Fibroblast of mammary gland (primary cell): ENCODE results near the gene ANKRD31.
A peak's percentile ranks its signal among the peaks of the same experiment; 100 is the strongest.

Experiments used
- DNase-seq: peaks from one replicate; pipeline ENCODE4 v3.0.0-alpha.2; 2010; ENCODE audit warnings: low read depth
- H3K4me3 ChIP-seq: 2 replicates; pipeline ENCODE4 v1.5.1; 2011; ENCODE audit warnings: low read depth, mild to moderate bottlenecking, low read length, moderate library complexity; ENCODE audit not compliant: control insufficient read depth
- CTCF ChIP-seq: conservative IDR thresholded peaks from 2 replicates; pipeline ENCODE4 v1.5.1; 2011; ENCODE audit warnings: low read depth, low read length, inconsistent platforms; ENCODE audit not compliant: control insufficient read depth, insufficient read depth

Gene ANKRD31

GRCh38 chr5:75040973-75041372 is 195.7 kb downstream of the ANKRD31 start:
- DNase-seq: peak; percentile 63
- no peak overlapping the region for H3K4me3 ChIP-seq
- TF ChIP-seq CTCF: no peak

DNA sequence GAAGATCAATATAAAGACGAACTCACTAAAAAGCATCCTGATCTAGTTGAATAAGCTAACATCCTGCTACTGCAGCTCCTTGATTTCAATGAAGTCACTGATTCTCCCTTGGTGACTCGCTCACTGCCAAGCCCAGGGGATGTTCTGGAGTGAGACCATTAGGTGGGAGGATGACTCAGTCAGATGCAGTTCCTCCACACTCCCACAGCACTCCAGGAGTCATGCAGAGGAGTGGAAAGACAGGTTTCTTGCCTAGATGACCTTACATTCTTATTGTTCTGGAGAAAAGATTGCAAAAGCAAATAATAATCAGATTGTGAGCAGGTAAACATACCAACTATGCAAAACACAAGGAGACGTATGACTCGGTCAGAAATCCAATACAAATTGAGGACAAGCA is 199.6 kb downstream of the ANKRD31 start:
- no peak for TF ChIP-seq CTCF
- DNase-seq: peak; percentile 83
- H3K4me3 ChIP-seq: no peak overlapping the region

DNA sequence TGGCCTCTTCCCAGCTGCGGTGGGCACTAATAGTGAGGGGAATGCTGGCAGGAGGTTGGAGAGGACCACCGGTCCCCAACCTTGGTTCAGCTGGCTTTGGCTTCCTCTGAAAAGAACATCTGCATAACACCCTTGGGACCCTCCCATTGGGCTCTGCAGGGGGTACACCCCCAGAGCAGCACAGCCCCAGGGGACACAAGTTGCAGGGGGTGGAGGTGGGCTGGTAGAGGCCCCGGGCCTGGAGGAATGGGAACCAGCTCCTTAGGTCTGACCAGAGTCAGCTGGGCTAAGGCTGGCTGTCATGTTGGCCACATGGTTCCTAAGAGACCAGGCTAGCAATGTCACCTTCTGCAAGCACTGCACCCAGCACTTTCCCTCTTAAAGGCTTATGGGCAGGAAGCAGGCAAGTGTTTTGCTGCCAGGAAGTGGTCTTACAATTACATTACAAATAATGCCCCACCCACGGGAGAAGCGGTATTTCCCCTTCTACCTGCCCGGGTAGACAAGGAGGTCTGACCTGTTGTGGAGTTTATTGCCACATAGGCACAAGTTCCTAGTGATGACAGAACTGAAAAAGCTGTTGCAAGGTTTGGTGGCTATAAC is 202.4 kb downstream of the ANKRD31 start:
- TF ChIP-seq CTCF: no peak
- no peak for DNase-seq
- no peak overlapping the region for H3K4me3 ChIP-seq

DNA sequence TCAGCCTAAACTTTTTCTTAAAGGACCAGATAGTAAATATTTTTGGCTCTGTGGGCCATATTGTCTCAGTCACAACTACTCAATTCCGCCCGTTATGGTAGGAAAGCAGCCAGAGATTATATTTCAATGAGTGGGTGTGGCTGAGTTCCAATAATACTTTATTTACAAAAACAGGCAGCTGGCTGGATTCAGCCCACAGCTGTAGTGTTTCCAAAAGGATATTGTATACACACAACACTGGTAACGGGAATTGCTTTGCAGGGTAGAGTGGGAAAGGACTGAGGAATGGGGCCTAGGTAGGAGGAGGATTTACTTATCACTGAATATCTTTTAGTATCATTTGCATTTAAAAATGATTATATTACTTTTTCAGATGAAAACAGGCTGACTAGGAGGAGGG is 205.3 kb downstream of the ANKRD31 start:
- TF ChIP-seq CTCF: no peak
- no peak overlapping the region for H3K4me3 ChIP-seq
- no peak for DNase-seq

DNA sequence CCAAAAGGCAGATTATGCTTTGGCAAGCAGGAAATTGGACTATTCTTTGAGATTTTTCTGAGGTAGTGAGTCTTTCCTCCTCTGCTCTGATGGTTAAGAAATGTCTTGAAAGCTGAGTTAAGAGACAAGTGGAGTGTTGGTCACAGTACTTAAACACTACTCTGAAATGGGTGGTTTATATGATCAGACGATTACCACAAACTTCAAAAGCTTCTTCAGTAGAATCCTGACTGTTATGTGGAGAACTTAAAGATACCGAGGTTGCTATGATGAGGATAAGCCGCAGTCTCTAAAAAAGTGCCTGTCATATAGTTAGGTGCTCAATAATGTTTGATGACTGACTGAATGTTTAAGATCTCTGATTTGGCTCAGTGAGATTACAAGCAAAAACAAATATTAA is 208.6 kb downstream of the ANKRD31 start:
- no peak for TF ChIP-seq CTCF
- no peak for DNase-seq
- H3K4me3 ChIP-seq: no peak overlapping the region

DNA sequence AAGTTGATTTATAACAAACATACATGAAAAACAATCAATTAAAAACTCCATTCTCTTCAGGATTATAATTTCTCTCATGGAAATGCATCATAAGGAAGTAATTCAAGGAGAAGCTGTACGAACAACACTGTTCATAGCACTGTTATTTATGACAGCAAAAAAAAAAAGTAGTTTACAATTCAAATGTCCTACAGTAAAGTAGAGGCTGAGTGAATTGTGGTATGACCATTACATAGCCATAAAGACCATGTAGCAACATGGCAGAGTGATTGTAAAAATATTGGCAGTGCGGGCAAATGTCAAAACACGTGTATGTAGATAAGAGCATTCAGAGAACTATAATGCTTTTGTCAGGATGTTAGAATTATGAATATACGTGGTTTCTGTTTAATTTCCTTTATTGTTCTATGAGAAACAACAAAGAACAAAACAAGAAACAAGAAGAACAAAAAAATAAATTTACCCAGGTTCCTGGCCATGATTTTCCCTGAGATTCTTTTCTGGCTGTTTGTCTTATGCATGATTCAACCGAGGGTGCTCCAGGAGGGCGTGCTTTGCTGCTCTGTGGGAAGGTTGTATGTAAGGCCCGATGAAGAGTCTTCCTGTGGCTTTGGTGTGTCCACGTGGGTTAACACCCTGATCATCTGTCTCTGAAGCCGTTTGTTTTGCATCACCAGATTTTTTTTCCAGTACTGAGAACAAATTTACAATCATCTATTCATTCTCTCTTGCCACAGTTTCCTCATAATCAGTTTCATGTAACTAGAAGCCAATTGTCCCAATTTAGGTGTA is 213.1 kb downstream of the ANKRD31 start:
- no peak for TF ChIP-seq CTCF
- DNase-seq: peak; percentile 25

More for the DNA sequence above, 213.1 kb downstream of the ANKRD31 start:
- no peak overlapping the region for H3K4me3 ChIP-seq
